Measurements from ENCODE around the gene TRIP13. TPM values are rescaled to one million over a fixed set of nuclear protein-coding genes. Genes with fewer than 3 reads are reported as not detected.

The TRIP13 gene
- total RNA-seq, 1 experiment from 2014 or later, result 42.6 TPM

DNA sequence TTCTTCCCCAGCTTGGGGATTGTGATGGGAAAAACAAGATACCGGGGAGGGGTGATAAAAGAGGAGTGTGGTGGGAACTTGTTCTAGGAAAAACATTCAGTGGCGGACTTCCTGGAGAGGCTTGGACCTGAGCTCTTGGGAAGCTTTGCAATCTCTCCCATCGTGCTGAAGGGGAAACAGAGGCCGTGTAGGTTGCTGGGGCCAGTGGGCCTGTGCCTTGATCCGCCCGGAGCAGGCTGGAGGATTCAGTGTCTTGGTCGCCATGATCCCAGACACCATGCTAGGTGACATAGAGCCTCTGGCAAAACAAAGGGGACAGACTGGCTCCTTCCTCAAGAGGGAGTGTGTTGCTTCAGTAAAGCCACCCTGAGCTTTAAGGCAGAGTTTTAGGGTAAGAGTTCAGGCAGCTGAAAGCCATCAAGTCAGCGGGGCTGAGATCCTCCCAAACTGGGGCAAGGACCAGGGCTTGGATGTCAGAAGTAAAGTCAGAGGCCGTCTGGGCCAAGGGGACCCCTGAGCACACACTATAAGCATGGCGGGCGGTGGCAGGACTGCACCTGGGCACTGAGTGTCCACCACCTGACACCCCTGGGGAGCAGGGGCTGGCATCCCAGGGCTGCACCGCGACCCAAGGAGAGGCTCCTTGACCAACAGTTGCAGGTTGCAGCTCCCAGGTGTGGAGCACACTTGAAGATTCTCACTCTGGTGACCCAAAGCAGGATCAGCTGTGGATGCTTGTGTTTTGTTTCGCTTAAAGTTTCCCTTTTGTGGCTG lies 44.7 kb downstream of the TRIP13 start:
- H2BK20ac ChIP-seq (ENCODE audit: low read depth, low read length, poor library complexity, severe bottlenecking), result no peak overlapping the region
- no CpG with 5 or more reads among the region's 14 CpGs for WGBS (ENCODE audit: extremely low coverage, insufficient read length, low lambda C conversion rate)
- no peaks in the 10 kb centered on the region for H3K36me3 Mint-ChIP-seq (ENCODE audit: insufficient read depth in 1 of 3, low read depth in 3 of 3)

More for the DNA sequence above, 44.7 kb downstream of the TRIP13 start:
- Histone ChIP-seq H3K9me3 (ENCODE audit: control insufficient read depth, low read depth, low read length) (no peaks in the 10 kb centered on the region), H2BK12ac (ENCODE audit: insufficient read length, low read depth, low read length) (no peak overlapping the region), H3K23ac (ENCODE audit: insufficient read length, low read depth, low read length) (no peak overlapping the region), H3K23me2 (ENCODE audit: insufficient read length, low read depth, low read length, poor library complexity, severe bottlenecking) (no peaks in the 10 kb centered on the region), H3K14ac (ENCODE audit: insufficient read depth, low read length) (no peak overlapping the region), H3T11ph (ENCODE audit: low read length) (no peak overlapping the region), H3K79me1 (ENCODE audit: insufficient read depth, low read depth, low read length, poor library complexity, severe bottlenecking) (no peaks in the 10 kb centered on the region), H4K20me1 (ENCODE audit: control insufficient read depth, insufficient read depth, insufficient read length) (no peaks in the 10 kb centered on the region), H3K18ac (ENCODE audit: insufficient read length, low read depth, low read length) (no peak overlapping the region), H3K4me2 (ENCODE audit: insufficient read depth, insufficient read length, low read length) (no peak overlapping the region), H2AK5ac (ENCODE audit: insufficient read length, low read length) (no peak overlapping the region), H4K5ac (ENCODE audit: insufficient read length, low read depth, low read length) (no peak overlapping the region), H2AFZ (ENCODE audit: low read length) (no peak overlapping the region), H3K9ac (ENCODE audit: extremely low read depth, insufficient read length, low read length) (no peak overlapping the region), H3K27me3 (ENCODE audit: insufficient read depth, low read length) (no peaks in the 10 kb centered on the region), H3K4ac (ENCODE audit: low read depth, low read length) (no peak overlapping the region), H2BK5ac (ENCODE audit: insufficient read length, low read length) (no peak overlapping the region), H3K4me1 (ENCODE audit: insufficient read depth, low read length) (no peaks in the 10 kb centered on the region), H4K8ac (replicated peaks; ENCODE audit: insufficient read length, low read depth, low read length) (no peak overlapping the region), H3K27ac (ENCODE audit: insufficient read length, low read depth, low read length) (no peak overlapping the region), H3K79me2 (ENCODE audit: insufficient read depth, low read length) (no peaks in the 10 kb centered on the region), H4K91ac (ENCODE audit: insufficient read length, low read depth, low read length) (no peak overlapping the region), H2BK15ac (ENCODE audit: low read depth, low read length) (no peak overlapping the region), H3K56ac (ENCODE audit: insufficient read length, low read depth, low read length) (no peak overlapping the region), H2BK120ac (ENCODE audit: low read depth, low read length, poor library complexity, severe bottlenecking) (no peak overlapping the region)
- peak overlapping the region in 1 of 3 experiments; percentile 65; a peak in 1 of 7 replicates for H3K27ac Mint-ChIP-seq
- H3K4me1 Mint-ChIP-seq, result no peaks in the 10 kb centered on the region
- H3K9me3 Mint-ChIP-seq, result peaks cover 0 to 3% of the 10 kb centered on the region in 2 experiments; a peak in 3 of 5 replicates
- peak overlapping the region in 1 of 2 experiments; percentile 20; a peak in 2 of 5 replicates for H3K4me3 Mint-ChIP-seq
- TF ChIP-seq, protein P1, sequence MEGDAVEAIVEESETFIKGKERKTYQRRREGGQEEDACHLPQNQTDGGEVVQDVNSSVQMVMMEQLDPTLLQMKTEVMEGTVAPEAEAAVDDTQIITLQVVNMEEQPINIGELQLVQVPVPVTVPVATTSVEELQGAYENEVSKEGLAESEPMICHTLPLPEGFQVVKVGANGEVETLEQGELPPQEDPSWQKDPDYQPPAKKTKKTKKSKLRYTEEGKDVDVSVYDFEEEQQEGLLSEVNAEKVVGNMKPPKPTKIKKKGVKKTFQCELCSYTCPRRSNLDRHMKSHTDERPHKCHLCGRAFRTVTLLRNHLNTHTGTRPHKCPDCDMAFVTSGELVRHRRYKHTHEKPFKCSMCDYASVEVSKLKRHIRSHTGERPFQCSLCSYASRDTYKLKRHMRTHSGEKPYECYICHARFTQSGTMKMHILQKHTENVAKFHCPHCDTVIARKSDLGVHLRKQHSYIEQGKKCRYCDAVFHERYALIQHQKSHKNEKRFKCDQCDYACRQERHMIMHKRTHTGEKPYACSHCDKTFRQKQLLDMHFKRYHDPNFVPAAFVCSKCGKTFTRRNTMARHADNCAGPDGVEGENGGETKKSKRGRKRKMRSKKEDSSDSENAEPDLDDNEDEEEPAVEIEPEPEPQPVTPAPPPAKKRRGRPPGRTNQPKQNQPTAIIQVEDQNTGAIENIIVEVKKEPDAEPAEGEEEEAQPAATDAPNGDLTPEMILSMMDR (conservative IDR thresholded peaks at IDR 0.05), result no peak
- DNase-seq, result no peak
- peaks cover 25% of the 10 kb centered on the region for H3K27me3 Mint-ChIP-seq (ENCODE audit: low read depth)

Data from H9 (cell line).